ENCODE measurements around the gene ZNF892. TPM values are rescaled to one million over a fixed set of nuclear protein-coding genes. Genes with fewer than 3 reads are reported as not detected.

ZNF892 gene
- total and polyA plus RNA-seq, 7 experiments from 2014 or later, result 0.69 to 6.4 (median 2.6) TPM

- Histone ChIP-seq H3K27me3 (ENCODE audit: control insufficient read depth in 2 of 2, insufficient read depth in 2 of 2, low read length in 2 of 2) (no peaks in the 10 kb centered on the region), H3K4me1 (ENCODE audit: control insufficient read depth in 2 of 2, insufficient read depth in 2 of 2, low read length in 2 of 2) (peaks cover 7 to 9% of the 10 kb centered on the region in 2 donors), H3K27ac (ENCODE audit: low read depth, low read length) (no peak overlapping the region), H3K36me3 (ENCODE audit: control insufficient read depth in 2 of 3, insufficient read depth in 3 of 3, low read length in 3 of 3) (peaks cover 3 to 31% (median 6%) of the 10 kb centered on the region in 3 experiments), H3K9me3 (ENCODE audit: control insufficient read depth in 2 of 3, low read length in 3 of 3) (peaks cover 3 to 20% (median 8%) of the 10 kb centered on the region in 3 experiments), H3K4me3 (ENCODE audit: low read length) (peak overlapping the region; percentile 89)
- no peak for ATAC-seq
- Mint-ChIP-seq H3K4me3 (peak overlapping the region; percentile 92 to 96 (median 94)), H3K36me3 (peaks cover 35 to 52% (median 49%) of the 10 kb centered on the region in 5 donors), H3K4me1 (peaks cover 17 to 37% (median 27%) of the 10 kb centered on the region in 7 donors), H3K27me3 (no peaks in the 10 kb centered on the region), H3K27ac (peak overlapping the region in 6 of 9 donors; percentile 13 to 87 (median 47)), H3K9me3 (peaks cover 7 to 43% (median 34%) of the 10 kb centered on the region in 11 donors)
- CTCF ChIA-PET, result no interaction called here
- intact Hi-C loops (cut with micrococcal nuclease), result loop anchor here in 1 of 2 donors (5.0 kb wide), 1 partner anchor 131 kb away; no protein-coding TSS in a partner anchor
- no peak for DNase-seq
- POLR2A ChIA-PET, result interaction anchor here (1.4 kb wide), 1 partner anchor 49 kb away, joined by 4 read pairs; the partner anchor contains the start of gene ZNF514
Measured at GRCh38 chr2:95208106-95208505, 785 bp downstream of the ZNF892 start.

DNA sequence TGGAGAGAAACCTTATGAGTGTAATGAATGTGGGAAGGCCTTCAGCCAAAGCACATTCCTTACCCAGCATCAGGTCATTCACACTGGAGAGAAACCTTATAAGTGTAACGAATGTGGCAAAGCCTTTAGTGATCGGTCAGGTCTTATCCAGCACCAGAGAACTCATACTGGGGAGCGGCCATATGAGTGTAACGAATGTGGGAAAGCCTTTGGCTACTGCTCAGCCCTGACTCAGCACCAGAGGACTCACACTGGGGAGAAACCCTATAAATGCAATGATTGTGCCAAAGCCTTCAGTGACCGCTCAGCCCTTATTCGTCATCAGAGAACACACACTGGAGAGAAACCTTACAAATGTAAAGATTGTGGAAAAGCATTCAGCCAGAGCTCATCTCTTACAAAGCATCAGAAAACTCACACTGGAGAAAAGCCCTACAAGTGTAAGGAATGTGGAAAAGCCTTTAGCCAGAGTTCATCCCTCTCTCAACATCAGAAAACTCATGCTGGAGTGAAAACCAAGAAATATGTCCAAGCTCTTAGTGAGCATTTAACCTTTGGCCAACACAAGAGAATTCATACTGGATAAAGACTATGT is 7.8 kb downstream of the ZNF892 start:
- no peak for ATAC-seq
- ChIA-PET CTCF (no interaction called here), POLR2A (no interaction called here)
- Histone ChIP-seq H3K27ac (ENCODE audit: low read depth, low read length) (no peak overlapping the region), H3K27me3 (ENCODE audit: control insufficient read depth in 2 of 2, insufficient read depth in 2 of 2, low read length in 2 of 2) (no peaks in the 10 kb centered on the region), H3K4me3 (ENCODE audit: low read length) (no peak overlapping the region), H3K9me3 (ENCODE audit: control insufficient read depth in 2 of 3, low read length in 3 of 3) (peaks cover 36 to 89% (median 37%) of the 10 kb centered on the region in 3 experiments), H3K36me3 (ENCODE audit: control insufficient read depth in 2 of 3, insufficient read depth in 3 of 3, low read length in 3 of 3) (peaks cover 3 to 48% (median 11%) of the 10 kb centered on the region in 3 experiments), H3K4me1 (ENCODE audit: control insufficient read depth in 2 of 2, insufficient read depth in 2 of 2, low read length in 2 of 2) (no peaks in the 10 kb centered on the region)
- Mint-ChIP-seq H3K9me3 (peaks cover 24 to 100% (median 80%) of the 10 kb centered on the region in 11 donors), H3K27me3 (no peaks in the 10 kb centered on the region), H3K36me3 (peaks cover 70 to 96% (median 86%) of the 10 kb centered on the region in 5 donors), H3K4me1 (peaks cover 0 to 4% (median 0%) of the 10 kb centered on the region in 7 donors), H3K4me3 (no peak overlapping the region), H3K27ac (no peak overlapping the region)
- intact Hi-C loops (cut with micrococcal nuclease), result no loop called here
- DNase-seq, result no peak

- Mint-ChIP-seq H3K27me3 (no peaks in the 10 kb centered on the region), H3K36me3 (peaks cover 34 to 81% (median 63%) of the 10 kb centered on the region in 5 donors), H3K4me1 (peaks cover 0 to 1% (median 0%) of the 10 kb centered on the region in 7 donors), H3K27ac (no peak overlapping the region), H3K9me3 (peaks cover 13 to 100% (median 75%) of the 10 kb centered on the region in 11 donors), H3K4me3 (no peak overlapping the region)
- intact Hi-C loops (cut with micrococcal nuclease), result no loop called here
- Histone ChIP-seq H3K27me3 (ENCODE audit: control insufficient read depth in 2 of 2, insufficient read depth in 2 of 2, low read length in 2 of 2) (no peaks in the 10 kb centered on the region), H3K4me1 (ENCODE audit: control insufficient read depth in 2 of 2, insufficient read depth in 2 of 2, low read length in 2 of 2) (no peaks in the 10 kb centered on the region), H3K27ac (ENCODE audit: low read depth, low read length) (no peak overlapping the region), H3K36me3 (ENCODE audit: control insufficient read depth in 2 of 3, insufficient read depth in 3 of 3, low read length in 3 of 3) (no peaks in the 10 kb centered on the region), H3K4me3 (ENCODE audit: low read length) (no peak overlapping the region), H3K9me3 (ENCODE audit: control insufficient read depth in 2 of 3, low read length in 3 of 3) (peaks cover 14 to 79% (median 18%) of the 10 kb centered on the region in 3 experiments)
- POLR2A ChIA-PET, result no interaction called here
- DNase-seq (no peak), ATAC-seq (no peak)
- CTCF ChIA-PET, result no interaction called here
Measured at GRCh38 chr2:95220449-95220848, 13.1 kb downstream of the ZNF892 start.

DNA sequence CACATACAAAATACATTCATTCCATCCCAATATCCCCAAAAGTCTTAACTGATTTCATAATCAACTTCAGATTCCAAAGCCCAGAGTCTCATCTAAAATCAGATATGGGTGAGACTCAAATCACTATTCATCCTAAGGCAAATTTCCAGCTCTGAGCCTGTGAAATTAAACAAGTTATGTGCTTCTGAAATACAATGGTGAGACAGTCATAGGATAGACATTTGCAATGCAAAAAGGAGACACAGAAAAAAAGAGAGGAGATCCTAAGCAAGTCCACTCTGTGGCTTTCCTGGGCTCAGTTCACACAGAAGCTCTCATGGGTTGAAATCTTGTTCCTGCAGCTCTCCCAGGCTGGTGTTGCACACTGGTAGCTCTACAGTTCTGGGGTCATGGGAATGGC is 18.3 kb downstream of the ZNF892 start:
- ATAC-seq, result no peak
- intact Hi-C loops (cut with micrococcal nuclease), result no loop called here
- Mint-ChIP-seq H3K27me3 (no peaks in the 10 kb centered on the region), H3K4me3 (no peak overlapping the region), H3K4me1 (no peaks in the 10 kb centered on the region), H3K36me3 (peaks cover 3 to 62% (median 58%) of the 10 kb centered on the region in 5 donors), H3K27ac (no peak overlapping the region), H3K9me3 (peaks cover 14 to 96% (median 52%) of the 10 kb centered on the region in 11 donors)
- no peaks in the 10 kb centered on the region for H3K4me1 ChIP-seq (ENCODE audit: control insufficient read depth in 2 of 2, insufficient read depth in 2 of 2, low read length in 2 of 2)
- ChIA-PET POLR2A (no interaction called here), CTCF (no interaction called here)
- no peaks in the 10 kb centered on the region for H3K36me3 ChIP-seq (ENCODE audit: control insufficient read depth in 2 of 3, insufficient read depth in 3 of 3, low read length in 3 of 3)
- no peaks in the 10 kb centered on the region for H3K27me3 ChIP-seq (ENCODE audit: control insufficient read depth in 2 of 2, insufficient read depth in 2 of 2, low read length in 2 of 2)
- H3K27ac ChIP-seq (ENCODE audit: low read depth, low read length), result no peak overlapping the region
- no peak overlapping the region for H3K4me3 ChIP-seq (ENCODE audit: low read length)
- H3K9me3 ChIP-seq (ENCODE audit: control insufficient read depth in 2 of 3, low read length in 3 of 3), result peaks cover 0 to 31% (median 6%) of the 10 kb centered on the region in 3 experiments
- DNase-seq, result no peak

- POLR2A ChIA-PET, result no interaction called here
- Histone ChIP-seq H3K9me3 (ENCODE audit: control insufficient read depth in 2 of 3, low read length in 3 of 3) (peaks cover 0 to 28% (median 0%) of the 10 kb centered on the region in 3 experiments), H3K27me3 (ENCODE audit: control insufficient read depth in 2 of 2, insufficient read depth in 2 of 2, low read length in 2 of 2) (no peaks in the 10 kb centered on the region), H3K27ac (ENCODE audit: low read depth, low read length) (no peak overlapping the region), H3K4me3 (ENCODE audit: low read length) (no peak overlapping the region), H3K36me3 (ENCODE audit: control insufficient read depth in 2 of 3, insufficient read depth in 3 of 3, low read length in 3 of 3) (no peaks in the 10 kb centered on the region), H3K4me1 (ENCODE audit: control insufficient read depth in 2 of 2, insufficient read depth in 2 of 2, low read length in 2 of 2) (no peaks in the 10 kb centered on the region)
- ATAC-seq (no peak), DNase-seq (peak in 1 of 9 donors; percentile 25)
- Mint-ChIP-seq H3K36me3 (peaks cover 0 to 27% (median 21%) of the 10 kb centered on the region in 5 donors), H3K4me3 (no peak overlapping the region), H3K9me3 (peaks cover 5 to 90% (median 47%) of the 10 kb centered on the region in 11 donors), H3K4me1 (no peaks in the 10 kb centered on the region), H3K27ac (no peak overlapping the region), H3K27me3 (peaks cover 0 to 8% (median 0%) of the 10 kb centered on the region in 5 donors)
- intact Hi-C loops (cut with micrococcal nuclease), result loop anchor here in 1 of 2 donors (10.0 kb wide), 1 partner anchor 103 kb away; no protein-coding TSS in a partner anchor
- CTCF ChIA-PET, result interaction anchor here (0.6 to 1.5 kb wide), 2 partner anchors 9 to 482 kb away, joined by 3 to 5 read pairs; no protein-coding TSS in a partner anchor
Measured at GRCh38 chr2:95231723-95232122, 24.4 kb downstream of the ZNF892 start.

- no peaks in the 10 kb centered on the region for H3K36me3 ChIP-seq (ENCODE audit: control insufficient read depth in 2 of 3, insufficient read depth in 3 of 3, low read length in 3 of 3)
- no peak overlapping the region for H3K27ac ChIP-seq (ENCODE audit: low read depth, low read length)
- peaks cover 0 to 28% (median 0%) of the 10 kb centered on the region in 3 experiments for H3K9me3 ChIP-seq (ENCODE audit: control insufficient read depth in 2 of 3, low read length in 3 of 3)
- DNase-seq (no peak), ATAC-seq (no peak)
- no peak overlapping the region for H3K4me3 ChIP-seq (ENCODE audit: low read length)
- ChIA-PET CTCF (interaction anchor here (0.6 to 1.5 kb wide), 2 partner anchors 9 to 483 kb away, joined by 3 to 5 read pairs; no protein-coding TSS in a partner anchor), POLR2A (no interaction called here)
- Mint-ChIP-seq H3K4me3 (no peak overlapping the region), H3K27ac (no peak overlapping the region), H3K27me3 (peaks cover 0 to 8% (median 0%) of the 10 kb centered on the region in 5 donors), H3K36me3 (peaks cover 0 to 24% (median 19%) of the 10 kb centered on the region in 5 donors), H3K4me1 (no peaks in the 10 kb centered on the region), H3K9me3 (peaks cover 5 to 91% (median 47%) of the 10 kb centered on the region in 11 donors)
- no peaks in the 10 kb centered on the region for H3K27me3 ChIP-seq (ENCODE audit: control insufficient read depth in 2 of 2, insufficient read depth in 2 of 2, low read length in 2 of 2)
- H3K4me1 ChIP-seq (ENCODE audit: control insufficient read depth in 2 of 2, insufficient read depth in 2 of 2, low read length in 2 of 2), result no peaks in the 10 kb centered on the region
- intact Hi-C loops (cut with micrococcal nuclease), result loop anchor here in 1 of 2 donors (10.0 kb wide), 1 partner anchor 103 kb away; no protein-coding TSS in a partner anchor
Measured at GRCh38 chr2:95232232-95232631, 24.9 kb downstream of the ZNF892 start.

All from naive thymus-derived CD4-positive, alpha-beta T cell (primary cell).